Hematopoietic multipotent progenitor cell treated with erythropoietin and hydrocortisone succinate and interleukin-3 and kit ligand, for 6 days (in vitro differentiated cells): ENCODE results near the gene ENSA.
"Not testable (repeated sequence)": the region's sequence is repeated elsewhere in the genome, so short reads cannot be mapped to it uniquely, and the experiment has no call there.

ENCODE experiments used
- DNase-seq: peaks from one replicate; pipeline ENCODE4 v3.0.0-alpha.2; 2015

Gene ENSA

GRCh38 chr1:150621497-150622302 is 7.7 kb downstream of the ENSA start:
- peak; percentile 79 for DNase-seq

- DNase-seq, result no peak
Measured at GRCh38 chr1:150620919-150621318, 8.5 kb downstream of the ENSA start.

GRCh38 chr1:150619576-150620509 is 9.6 kb downstream of the ENSA start:
- DNase-seq, result peak; percentile 97

- DNase-seq, result no peak
Measured at GRCh38 chr1:150615346-150616201, 13.8 kb downstream of the ENSA start.

- DNase-seq, result peak; percentile 81
Measured at GRCh38 chr1:150613061-150613920, 16.1 kb downstream of the ENSA start.

- DNase-seq, result no peak
Measured at GRCh38 chr1:150612014-150612345, 17.4 kb downstream of the ENSA start.

GRCh38 chr1:150610576-150610975 is 18.8 kb downstream of the ENSA start:
- no peak for DNase-seq

- DNase-seq, result no peak
Measured at GRCh38 chr1:150609732-150610131, 19.7 kb downstream of the ENSA start.

GRCh38 chr1:150606463-150607142 is 22.8 kb downstream of the ENSA start:
- no peak for DNase-seq

GRCh38 chr1:150605451-150605731 is 24.0 kb downstream of the ENSA start:
- not testable (repeated sequence) for DNase-seq

GRCh38 chr1:150604226-150604588 is 25.2 kb downstream of the ENSA start:
- no peak for DNase-seq

- DNase-seq, result no peak
Measured at GRCh38 chr1:150603711-150604110, 25.7 kb downstream of the ENSA start.

GRCh38 chr1:150602372-150602771 is 27.0 kb downstream of the ENSA start:
- DNase-seq, result not testable (repeated sequence)

- DNase-seq, result no peak
Measured at GRCh38 chr1:150601540-150601939, 27.9 kb downstream of the ENSA start.

GRCh38 chr1:150598346-150598745 is 31.1 kb downstream of the ENSA start:
- not testable (repeated sequence) for DNase-seq

- DNase-seq, result no peak
Measured at GRCh38 chr1:150596976-150597375, 32.4 kb downstream of the ENSA start.

- no peak for DNase-seq
Measured at GRCh38 chr1:150596095-150596892, 33.1 kb downstream of the ENSA start.

- DNase-seq, result no peak
Measured at GRCh38 chr1:150582371-150582770, 47.0 kb downstream of the ENSA start.

GRCh38 chr1:150581962-150582361 is 47.5 kb downstream of the ENSA start:
- DNase-seq, result not testable (repeated sequence)

GRCh38 chr1:150581437-150581836 is 48.0 kb downstream of the ENSA start:
- not testable (repeated sequence) for DNase-seq

- not testable (repeated sequence) for DNase-seq
Measured at GRCh38 chr1:150580966-150581365, 48.4 kb downstream of the ENSA start.
